CD4-positive, alpha-beta T cell treated with Interleukin-21 for 1 hour (primary cell): ENCODE results near the gene IGFBP7.
A peak's percentile ranks its signal among the peaks of the same experiment; 100 is the strongest.

Experiments
- DNase-seq: peaks from one replicate; pipeline ENCODE4 v3.0.0-alpha.2; 2020

IGFBP7 gene

GRCh38 chr4:57129477-57129876 is 19.3 kb upstream of the IGFBP7 start:
- no peak for DNase-seq

DNA sequence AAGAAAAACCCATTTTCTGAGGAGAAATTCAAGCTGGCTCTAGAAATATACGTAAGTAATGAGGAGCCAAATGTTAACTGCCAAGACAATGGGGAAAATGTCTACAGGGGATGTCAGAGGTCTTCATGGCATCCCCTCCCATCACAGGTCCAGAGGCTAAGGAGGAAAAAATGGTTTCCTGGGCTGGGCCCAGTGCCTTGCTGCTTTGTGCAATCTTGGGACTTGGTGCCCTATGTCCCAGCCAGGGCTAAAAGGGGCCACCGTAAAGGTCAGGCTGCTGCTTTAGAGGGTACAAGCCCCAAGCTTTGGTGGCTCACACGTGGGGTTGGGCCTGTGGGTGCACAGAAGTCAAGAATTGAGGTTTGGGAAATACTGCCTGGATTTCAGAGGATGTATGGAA is 17.2 kb upstream of the IGFBP7 start:
- no peak for DNase-seq

DNA sequence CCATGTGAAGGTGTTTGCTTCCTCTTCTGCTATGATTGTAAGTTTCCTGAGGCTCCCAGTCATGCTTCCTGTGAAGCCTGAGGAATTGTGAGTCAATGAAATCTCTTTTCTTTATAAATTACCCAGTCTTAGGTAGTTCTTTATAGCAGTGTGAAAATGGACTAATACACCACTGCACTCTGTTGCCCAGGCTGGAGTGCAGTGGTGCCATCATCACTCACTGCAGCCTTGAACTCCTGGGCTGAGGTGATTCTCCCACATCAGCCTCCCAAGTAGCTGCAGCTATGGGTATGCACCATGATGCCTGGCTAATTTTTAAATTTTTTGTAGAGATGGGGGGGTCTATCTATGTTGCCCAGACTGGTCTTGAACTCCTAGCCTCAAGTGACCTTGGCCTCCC is 15.8 kb upstream of the IGFBP7 start:
- no peak for DNase-seq

DNA sequence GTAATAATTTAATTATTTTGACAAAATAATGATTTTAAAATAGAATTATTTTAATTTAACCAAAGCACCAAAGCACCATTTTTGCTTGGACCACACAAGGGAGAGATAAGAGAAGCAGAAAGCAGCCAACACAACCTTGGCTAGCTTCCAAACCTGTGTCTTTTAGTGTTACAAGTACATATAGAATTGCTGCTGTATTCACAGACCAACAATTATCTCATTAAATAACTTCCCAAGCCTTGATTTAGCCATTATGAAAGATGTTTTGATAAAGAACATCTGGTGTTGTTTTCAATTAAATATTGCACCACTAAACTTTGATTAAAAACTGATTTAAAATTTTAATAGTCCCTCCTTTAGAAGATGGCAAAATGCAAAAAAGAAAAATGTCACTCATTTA is 14.0 kb upstream of the IGFBP7 start:
- no peak for DNase-seq

DNA sequence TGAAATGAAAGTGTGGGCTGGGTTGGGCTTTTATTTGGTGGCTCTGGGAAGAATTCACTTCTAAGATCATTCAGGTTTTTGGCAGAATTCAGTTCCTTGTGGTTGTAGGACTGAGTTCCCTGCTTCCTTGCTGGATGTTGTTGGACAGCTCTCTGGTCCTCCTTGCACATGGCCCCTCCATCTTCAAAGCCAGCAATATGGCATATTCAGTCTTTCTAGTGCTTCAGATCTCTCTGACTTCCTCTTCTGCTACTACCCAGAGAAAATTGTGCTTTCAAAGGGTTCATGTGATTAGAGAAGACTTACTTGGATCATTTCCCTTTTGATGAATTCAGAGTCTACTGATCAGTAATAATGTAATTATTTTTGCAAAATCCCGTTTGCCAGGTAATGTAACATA is 12.8 kb upstream of the IGFBP7 start:
- DNase-seq = no peak

GRCh38 chr4:57119054-57119651 is 9.0 kb upstream of the IGFBP7 start:
- DNase-seq = no peak

DNA sequence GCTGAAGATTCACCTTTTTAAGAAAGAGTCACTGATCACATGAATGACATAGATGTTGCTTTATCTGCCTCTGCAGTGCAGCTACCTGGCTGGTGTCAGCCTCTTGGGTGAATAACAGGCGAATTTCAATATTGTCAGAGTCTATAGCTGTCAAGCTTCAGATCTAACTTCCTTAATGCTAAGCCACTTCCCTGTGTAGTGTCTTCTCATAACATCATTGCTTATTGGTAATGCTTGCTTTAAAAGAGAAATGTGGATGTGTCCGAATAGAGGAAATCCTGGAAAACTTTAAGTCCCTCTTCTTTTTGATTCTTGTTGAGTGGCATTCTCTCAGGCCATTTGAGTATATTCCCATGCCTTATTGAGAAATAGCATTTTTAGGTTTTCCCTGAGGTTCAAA is 7.3 kb upstream of the IGFBP7 start:
- no peak for DNase-seq

DNA sequence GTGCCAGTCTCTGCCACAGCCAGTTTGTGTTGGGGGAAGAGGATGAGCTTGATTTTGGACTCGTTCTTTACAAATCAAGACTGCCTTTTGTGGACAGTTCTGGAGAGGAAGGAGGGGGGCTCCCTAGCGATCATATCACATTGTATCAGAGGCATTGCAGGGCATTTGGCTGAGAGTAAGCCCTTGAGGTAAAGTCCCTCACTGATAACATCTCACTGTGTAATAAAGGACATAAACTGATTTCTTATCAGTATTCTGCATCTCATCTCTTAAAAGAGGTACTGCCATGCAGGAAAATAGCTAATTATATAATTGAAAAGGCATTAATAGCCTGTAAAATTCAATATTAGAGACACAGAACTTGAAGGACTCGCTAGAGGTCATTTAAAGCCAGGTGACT is 6.1 kb upstream of the IGFBP7 start:
- no peak for DNase-seq

DNA sequence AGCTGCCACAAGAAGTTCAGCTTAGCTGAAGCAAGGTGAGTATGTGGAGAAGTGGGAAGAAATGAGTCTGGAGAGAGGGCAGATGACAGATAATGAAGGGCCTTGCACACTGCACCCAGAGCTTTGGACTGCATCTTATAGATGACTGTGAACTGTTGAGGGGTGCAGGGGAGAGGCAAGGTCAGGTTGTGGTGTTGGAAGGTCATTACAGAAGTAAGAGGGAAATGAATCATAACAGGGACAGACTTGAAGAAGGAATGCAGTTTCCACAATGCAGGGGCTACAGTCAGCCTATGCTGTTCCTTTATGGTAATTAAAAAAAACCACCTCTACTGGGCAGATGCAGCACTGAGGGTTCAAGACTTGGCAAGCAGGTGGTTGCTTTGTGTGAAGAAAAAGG is 4.8 kb upstream of the IGFBP7 start:
- no peak for DNase-seq

DNA sequence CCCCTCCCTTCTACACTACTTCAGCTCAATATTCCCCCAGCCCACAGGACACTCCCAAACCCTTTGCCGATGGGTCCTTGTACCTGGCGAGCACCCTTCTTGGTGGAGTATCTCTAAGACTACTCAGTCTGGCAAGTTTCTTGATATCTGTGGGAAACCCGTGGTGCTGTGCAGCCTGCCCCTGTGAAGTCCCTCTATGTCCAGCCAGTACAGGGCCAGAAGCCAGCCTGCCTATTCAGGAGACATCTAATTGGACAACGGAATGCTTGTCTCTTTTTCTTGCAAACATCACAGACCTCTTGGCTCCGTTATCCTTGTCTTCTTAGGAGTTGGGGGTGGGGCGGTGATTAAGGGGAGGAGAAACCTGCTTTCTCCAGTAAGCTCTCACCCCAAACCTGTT is 3.7 kb upstream of the IGFBP7 start:
- DNase-seq = no peak

GRCh38 chr4:57110640-57111511 is 691 bp upstream of the IGFBP7 start:
- peak; percentile 8 for DNase-seq

- DNase-seq = no peak
Observed at GRCh38 chr4:57109411-57109846, 756 bp downstream of the IGFBP7 start.

- DNase-seq = no peak
Observed at GRCh38 chr4:57106181-57106580, 4.0 kb downstream of the IGFBP7 start.

DNA sequence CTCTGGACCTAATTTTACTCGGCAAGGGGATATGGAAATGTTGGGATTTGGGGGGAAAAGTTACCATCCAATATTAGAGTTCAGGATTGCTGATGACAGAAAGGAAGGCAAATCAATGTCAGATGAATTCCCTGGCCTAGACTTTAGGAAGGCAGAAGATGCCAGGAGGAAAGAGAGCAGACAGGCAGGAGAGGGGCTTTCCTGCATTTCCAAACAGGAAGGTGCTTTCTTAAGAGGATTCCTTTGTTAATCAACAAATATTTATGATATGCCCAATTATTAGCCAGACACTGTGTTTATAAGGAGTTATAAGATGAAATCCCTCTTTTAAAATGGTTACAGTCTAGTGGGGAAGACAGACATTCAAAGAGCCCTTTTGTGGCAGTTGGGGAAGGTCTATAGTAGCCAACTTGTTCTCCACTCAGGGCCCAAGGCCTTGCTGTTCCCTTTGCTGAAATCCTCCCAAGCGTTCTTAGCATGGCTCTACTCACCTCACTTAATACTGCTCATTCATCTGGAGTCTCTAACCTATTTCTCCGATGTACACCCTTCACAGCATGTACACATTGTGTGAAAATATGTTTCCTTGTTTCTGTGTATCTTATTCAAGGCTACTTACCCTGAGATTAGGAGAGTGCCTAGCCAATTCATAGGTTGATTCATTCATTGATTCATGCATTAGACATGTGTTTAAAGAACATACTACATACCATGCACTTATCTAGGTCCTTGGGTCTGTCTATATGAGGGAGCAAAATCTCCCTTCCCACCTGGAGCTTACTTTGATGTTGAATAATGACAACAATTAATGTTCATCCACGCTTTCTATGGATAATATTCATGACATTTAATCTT is 5.3 kb downstream of the IGFBP7 start:
- DNase-seq = no peak

DNA sequence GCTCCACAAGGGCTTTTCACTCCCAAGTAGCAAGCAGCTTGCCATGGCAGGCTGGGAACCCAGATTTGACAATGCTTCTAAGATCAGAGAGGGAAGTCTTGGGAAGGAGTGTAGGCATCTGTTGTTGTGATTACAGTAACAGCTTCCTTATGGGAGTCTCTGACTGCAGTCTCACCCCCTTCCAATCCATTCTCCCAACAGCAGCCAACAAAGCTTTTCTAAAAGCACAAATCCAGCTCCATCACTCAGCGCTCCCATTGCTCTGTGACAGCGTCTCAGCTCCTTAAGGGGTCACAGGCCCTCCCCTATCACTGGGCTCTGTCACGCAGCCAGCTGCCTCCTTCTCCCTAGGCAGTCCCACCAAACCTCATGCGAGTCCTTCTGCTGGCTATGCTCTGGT is 7.1 kb downstream of the IGFBP7 start:
- no peak for DNase-seq

DNA sequence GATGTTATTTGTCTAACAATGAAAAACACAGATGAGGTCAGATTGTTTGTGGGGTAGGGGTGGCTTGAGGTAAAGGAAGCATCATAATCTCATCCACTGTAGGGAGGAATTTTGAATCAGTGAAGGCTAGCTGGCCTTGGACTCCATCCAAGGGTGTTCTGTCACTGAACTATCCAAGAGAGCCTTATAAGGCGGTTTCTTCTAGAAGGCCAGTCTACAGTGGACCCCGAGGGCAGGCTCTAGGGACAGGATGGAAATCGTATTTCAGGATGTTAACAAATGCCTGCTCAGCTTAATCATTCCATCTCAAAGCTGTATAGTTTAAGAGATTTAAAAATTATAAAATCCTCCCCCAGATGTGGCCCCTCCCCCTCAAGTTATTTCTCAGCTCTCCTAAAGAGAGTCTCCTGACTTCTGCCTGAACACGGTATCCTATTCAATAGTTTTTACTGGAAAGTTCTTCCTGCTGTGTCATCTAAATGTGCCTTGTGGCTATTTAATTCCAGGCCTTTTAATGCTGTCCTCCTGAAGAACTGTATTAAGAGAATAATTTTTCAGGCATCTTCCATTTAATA is 8.0 kb downstream of the IGFBP7 start:
- DNase-seq = no peak

DNA sequence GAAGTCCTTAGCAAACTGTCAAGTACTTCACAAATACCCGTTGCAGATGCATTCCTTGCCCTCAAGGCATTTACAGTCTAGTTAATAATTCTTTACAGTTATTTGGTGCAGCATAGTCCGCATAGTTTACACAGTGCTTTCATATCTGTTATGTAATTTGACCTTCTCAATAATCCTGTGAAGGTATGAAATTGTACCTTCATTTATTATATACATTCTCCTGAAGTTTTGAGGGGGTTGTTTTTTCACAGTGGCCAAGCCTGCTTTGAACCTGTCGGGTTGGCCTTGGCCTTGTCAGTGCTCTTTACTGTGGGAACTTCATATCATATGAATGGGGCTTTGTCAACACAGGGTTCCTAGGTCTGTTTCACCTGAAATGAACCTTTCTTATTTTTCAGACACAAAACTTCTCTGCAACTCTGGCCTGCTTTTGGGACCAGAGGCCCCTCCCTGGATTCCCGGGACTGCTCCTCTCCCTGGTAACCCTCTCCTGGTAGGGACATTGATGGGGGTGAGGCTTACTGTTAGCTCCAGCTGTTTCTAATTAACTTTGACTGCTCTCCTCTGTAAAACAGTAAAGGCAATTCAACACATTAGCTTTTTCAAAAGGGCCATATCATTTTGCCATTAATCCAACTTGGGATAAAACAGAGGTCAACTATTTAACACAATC is 9.1 kb downstream of the IGFBP7 start:
- DNase-seq = no peak

DNA sequence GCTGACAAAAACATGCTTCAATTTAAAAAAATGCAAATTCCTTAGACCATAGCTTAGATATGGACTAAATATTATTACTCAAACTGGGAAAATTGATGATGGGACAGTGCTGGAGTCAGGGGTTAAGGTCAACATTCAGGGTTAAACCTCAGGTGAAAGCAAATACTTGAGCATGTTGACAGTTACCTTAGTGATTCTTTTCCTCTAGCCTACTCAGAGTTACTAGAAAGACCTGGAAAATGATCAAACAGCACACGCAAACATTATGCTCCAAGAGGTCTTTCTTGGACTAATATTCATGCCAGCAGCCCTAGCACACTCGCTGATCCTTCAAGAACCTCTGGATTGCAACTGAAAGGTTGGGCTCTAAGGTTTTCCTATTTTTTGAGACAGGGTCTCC is 10.8 kb downstream of the IGFBP7 start:
- no peak for DNase-seq

GRCh38 chr4:57098941-57099340 is 11.2 kb downstream of the IGFBP7 start:
- no peak for DNase-seq

DNA sequence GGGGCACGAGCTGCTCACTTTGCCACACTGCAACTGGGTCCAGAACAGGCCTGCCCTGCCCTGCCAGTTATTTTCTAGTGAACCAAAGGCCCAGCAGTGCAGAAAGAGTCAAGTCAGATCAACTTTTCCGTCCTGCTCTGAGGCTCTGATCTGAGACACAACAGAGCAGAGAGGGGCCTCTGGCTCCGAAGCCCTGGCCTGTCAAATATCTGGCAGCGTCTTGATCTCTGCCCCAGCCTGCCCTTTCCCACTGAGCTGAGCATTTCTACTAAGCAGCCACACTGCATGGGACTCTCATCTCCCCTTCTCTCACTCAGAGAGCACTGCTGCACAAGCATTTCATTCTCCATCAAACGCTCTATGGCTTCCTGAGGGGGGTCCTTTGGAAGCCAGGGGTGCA is 11.8 kb downstream of the IGFBP7 start:
- no peak for DNase-seq

DNA sequence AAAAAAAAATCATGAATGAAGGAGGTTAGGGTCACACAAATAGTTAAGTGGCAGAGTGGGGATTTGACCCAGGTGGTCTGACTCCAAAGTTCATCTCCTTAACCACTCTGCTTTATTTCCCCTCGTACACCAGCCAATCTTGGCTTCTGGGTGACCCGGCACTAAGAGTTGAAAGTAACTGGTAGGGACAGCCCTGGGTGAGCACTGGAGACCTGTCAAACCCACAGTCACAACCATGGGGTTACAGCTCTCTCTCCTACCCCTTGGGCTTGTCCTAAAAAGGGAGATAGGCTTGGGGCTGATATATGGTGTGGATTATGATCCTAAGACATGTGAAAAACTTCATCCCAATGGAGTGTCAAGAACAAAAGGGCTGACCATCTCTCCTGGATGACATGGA is 12.5 kb downstream of the IGFBP7 start:
- no peak for DNase-seq

DNA sequence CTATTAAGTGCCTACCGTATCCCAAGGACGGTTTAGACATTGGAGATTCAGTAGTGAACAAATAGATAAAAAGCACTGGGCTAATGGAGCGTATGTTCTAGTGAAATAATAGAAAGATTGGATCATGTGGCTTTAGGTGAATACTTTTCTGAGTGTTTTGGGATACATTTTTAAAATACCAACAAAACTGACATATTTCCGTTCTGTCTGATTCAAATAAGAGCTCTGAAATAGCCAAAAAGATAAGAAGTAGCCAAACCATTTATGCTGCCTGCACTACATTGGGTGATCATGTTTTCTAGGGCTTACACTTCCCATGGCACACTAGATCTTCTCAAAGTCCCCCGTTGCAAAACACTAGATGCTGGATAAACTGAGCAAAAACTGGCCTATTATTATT is 14.2 kb downstream of the IGFBP7 start:
- no peak for DNase-seq

- DNase-seq = no peak
Observed at GRCh38 chr4:57095245-57095644, 14.9 kb downstream of the IGFBP7 start.
